ENCODE data around the gene OSBPL10.

OSBPL10 gene

DNA sequence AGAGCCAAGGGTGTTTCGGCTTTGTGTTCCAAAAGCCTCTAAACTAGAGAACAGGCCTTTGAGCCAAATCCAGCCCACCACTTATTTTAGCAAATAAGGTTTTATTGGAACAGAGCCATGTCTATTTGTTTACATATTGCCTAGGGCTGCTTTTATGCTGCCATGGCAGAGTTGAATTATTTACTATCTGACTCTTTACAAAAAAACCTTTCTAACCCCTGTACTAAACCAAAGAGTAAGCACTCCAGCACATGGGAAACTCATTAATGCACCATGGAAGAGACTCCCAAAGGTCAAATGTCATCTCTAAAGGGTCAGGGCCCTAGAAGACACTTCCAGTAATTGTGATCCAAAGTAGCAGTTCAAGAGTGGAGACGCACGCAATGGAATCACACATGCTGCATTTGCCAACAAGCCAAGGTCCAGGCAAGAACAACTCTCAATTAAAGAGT is 22.3 kb downstream of the OSBPL10 start:
- DNase-seq (ENCODE audit: low read depth) = no peak

DNA sequence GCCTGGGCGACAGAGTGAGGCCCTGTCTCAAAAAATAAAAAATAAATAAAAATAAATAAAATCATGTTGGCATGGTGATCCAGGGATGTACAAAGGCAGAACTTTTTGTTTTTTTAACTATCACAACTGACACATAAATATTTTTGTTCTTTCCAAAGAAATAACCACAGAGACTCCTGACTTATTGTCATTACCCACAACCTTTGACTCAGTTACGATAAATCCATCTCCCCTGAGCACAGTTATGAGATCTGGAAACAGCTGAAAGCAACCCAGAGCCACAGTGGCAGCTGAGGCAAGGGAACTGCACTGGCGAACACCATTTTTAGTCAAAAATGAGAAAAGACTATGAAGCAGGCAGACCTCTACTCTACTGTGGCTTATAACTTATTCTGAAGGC is 24.0 kb downstream of the OSBPL10 start:
- no peak for DNase-seq (ENCODE audit: low read depth)

DNA sequence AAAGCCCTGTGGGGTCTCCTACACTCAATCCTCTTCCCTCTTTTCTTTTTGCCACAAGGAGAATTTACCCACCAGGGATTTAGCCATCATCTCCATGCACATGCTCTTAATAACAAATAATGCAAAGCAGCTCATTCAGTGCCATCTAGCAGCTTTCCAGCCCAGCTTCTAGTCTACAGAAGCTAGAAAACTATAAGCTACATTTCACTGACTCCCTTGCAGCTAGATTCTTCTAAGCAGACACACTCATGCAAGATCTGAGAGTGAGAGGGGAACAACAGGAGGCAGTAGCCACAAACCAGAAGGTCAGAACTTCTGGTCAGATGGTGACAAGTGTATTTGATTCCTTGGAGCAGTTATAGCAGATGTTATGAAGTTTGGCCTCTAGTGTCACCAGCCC is 25.5 kb downstream of the OSBPL10 start:
- DNase-seq (ENCODE audit: low read depth) = no peak

DNA sequence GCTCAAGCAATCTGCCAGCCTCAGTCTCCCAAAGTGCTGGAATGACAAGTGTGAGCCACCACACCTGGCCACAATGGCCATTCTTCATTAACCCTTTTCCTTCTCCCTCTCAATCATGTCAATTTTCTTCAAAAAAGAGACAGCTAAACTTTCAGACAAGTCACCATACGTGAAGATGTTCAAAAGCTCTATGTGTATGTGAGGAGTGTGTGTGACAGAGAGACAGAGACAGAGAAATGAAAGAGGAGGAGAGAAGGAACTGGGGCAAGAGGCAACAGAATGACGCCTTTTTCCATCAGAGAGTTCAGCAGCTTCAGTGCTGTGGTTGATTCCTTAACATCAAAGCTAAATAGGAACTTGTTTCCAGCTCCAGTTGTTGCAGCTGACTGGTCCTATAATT is 27.4 kb downstream of the OSBPL10 start:
- DNase-seq (ENCODE audit: low read depth) = no peak

DNA sequence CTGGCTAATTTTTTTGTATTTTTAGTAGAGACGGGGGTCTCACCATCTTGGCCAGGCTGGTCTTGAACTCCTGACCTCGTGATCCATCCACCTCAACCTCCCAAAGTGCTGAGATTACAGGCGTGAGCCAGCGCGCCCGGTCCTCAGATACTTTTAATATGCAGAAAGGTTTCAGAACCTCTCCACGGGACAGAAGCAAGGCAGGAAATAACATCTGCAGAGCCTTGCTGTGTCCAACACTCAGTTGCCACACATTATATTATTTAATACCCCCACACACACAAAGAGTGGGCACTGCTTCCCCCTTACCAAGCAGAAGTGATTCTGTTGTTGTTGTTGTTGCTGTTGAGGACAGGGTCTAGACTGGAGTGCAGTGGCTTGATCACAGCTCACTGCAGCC is 28.0 kb downstream of the OSBPL10 start:
- no peak for DNase-seq (ENCODE audit: low read depth)

DNA sequence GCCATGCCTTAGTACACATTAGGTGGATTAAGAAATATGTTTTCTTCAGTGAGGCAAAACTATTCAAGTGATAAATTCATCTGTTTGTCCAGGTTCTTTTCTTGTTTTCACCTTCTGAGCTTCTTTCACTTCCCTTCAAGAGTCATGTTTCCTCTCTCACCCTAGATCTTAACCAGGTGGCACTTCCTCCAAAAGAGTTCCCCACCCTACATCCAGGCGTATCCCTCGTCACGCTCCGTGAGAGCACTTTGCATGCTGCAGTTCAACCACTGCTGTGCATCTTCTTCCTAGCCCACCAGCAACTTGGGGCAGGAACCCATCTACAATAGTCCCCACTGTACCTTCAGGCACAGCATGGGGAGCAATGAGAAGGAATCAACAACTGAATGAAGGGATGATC is 28.9 kb downstream of the OSBPL10 start:
- DNase-seq (ENCODE audit: low read depth) = no peak

DNA sequence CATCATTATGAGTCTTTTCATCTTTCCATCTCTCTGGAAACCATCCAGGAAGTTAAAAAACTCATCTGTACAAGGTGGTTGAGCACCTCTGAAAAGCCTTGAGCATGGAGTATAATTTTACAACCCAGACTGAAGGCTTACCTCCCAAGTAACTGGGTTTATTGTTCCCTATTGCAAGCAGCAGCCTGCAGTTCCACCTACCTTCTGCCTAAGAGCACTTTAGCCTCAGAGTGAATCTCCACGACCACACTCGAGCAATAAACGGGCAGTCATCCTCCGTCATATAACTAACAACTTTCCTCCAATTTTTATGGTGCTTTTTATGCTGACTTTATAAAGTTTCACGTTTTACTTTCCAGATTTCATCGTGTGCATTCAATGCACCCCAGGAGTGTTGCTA is 32.8 kb downstream of the OSBPL10 start:
- no peak for DNase-seq (ENCODE audit: low read depth)

DNA sequence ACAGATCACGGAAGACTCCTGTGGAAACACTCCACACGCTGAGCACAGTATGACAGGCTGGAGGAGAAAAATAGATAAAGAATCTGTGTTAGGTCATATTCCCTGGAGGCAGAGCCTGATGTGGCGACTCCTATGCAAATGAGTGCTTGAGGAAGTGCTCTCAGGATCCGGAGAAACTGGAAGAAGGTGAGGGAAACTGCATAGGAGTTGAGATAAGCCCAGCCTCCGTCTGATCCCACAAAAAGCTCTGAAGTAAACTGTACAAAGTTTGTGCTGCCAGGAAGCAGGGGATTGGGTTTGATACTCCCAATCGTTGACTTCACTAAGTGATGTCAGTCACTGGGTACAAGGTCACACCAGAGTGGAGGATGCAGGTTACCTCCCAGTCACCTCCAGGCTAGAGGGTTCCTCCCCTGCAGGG is 33.4 kb downstream of the OSBPL10 start:
- no peak for DNase-seq (ENCODE audit: low read depth)

DNA sequence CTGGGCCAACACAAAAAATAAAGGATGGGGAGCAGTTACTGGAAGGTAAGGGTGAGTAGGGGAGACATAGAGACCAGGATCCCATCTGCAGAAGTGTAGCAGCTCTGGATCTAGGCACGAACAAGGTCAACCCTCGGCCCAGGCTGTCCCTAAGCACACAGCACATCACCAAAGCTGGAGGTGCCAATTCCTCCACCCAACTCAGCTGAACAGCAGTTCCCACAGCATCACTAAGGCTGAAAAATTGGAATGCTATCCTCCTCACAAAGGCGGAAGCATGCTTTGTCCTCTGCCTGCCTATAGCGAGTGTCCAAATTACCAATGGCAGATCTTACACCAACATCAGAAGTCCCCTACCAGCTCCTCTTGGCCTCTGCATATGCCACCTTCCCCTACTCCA is 33.9 kb downstream of the OSBPL10 start:
- no peak for DNase-seq (ENCODE audit: low read depth)

DNA sequence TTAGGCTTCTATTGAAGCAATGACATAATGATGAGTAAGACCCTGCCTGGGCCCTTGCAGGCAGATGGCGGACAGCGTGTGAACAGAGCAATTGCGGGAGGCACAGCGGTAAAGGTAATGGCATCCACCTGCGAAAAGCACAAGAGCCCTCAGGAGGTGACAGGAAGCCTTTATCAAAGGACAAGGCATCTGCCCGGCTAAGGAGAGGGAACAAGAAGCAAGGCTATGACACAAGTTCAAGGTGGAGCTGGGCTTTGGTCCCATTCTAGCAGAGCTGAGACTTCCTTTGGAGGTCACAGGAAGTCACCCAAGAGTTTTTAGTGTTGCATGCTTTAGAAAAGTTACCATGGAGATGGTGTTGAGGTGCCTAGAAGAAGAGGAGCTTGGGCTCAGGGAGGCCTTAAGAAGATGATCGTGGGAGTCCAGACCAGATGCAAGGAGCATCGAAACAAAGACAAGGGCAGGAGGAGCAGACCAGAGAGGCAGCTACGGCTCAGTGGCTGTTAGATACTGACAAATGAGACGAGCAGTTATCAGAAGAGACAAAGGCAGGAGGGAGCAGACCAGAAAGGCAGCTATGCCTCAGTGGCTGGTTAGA is 34.5 kb downstream of the OSBPL10 start:
- no peak for DNase-seq (ENCODE audit: low read depth)

DNA sequence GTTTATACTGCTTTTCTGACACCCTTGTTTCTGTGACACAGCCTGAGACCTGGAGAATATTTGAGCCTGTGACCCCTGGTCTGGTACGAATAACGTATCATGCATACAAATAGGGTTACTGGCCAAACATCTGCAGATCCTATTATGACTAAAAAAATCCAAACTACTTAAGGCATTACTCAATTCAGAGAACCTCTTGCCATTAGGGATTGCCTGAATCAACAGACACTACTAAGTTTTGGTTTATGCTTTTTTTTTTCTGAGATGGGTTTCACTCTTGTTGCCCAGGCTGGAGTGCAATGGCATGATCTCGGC is 35.4 kb downstream of the OSBPL10 start:
- no peak for DNase-seq (ENCODE audit: low read depth)

DNA sequence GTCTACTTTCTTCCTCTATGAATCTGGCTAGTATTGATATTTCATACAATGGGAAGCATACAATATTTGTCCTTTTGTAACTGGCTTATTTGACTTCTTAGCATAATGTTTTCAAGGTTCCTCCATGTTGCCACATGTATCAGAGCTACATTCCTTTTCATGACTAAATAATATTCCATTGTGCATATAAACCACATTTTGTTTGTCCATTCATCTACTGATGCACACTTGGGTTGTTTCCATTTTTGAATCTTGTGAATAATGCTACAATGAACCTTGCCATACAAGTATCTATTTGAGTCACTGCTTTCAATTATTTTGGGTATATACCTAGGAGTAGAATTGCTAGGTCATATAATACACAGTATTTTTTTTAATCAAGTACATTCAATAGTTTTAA is 38.0 kb downstream of the OSBPL10 start:
- DNase-seq (ENCODE audit: low read depth) = no peak

DNA sequence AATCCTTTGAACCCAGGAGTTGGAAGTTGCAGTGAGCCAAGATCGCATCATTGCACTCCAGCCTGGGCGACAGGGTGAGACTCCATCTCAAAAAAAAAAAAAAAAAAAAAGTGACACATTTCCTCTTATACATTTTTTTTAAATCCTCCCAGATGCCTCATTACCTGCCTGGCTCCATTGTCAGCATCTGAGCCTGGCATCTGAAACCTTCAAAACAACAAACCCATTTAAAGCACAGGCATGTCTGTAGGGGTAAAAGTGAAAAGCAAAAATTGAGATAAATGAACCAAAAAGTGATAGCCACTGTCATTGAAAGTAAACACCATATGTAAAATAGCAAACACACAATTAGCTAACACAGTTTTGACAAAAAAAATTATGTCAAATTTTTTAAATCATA is 38.6 kb downstream of the OSBPL10 start:
- DNase-seq (ENCODE audit: low read depth) = no peak

DNA sequence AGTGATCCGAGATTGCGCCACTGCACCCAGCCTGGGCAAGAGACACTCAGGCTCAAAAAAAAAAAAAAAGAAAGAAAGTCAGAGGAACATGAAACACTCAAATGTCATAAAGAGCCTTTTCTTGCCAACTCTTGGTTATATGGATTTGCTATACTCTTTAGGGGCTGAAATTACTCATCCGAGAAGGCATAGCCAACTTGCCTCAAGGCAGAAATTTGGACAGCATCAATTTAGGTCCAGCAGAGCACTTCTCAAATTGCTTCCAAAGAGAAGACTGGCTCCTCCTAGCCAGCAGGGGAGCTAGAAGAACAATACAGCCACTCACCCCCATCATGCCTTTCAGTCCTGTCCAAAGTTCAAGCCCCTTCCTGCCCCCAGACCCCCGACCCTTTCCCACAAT is 43.8 kb downstream of the OSBPL10 start:
- DNase-seq (ENCODE audit: low read depth) = no peak

DNA sequence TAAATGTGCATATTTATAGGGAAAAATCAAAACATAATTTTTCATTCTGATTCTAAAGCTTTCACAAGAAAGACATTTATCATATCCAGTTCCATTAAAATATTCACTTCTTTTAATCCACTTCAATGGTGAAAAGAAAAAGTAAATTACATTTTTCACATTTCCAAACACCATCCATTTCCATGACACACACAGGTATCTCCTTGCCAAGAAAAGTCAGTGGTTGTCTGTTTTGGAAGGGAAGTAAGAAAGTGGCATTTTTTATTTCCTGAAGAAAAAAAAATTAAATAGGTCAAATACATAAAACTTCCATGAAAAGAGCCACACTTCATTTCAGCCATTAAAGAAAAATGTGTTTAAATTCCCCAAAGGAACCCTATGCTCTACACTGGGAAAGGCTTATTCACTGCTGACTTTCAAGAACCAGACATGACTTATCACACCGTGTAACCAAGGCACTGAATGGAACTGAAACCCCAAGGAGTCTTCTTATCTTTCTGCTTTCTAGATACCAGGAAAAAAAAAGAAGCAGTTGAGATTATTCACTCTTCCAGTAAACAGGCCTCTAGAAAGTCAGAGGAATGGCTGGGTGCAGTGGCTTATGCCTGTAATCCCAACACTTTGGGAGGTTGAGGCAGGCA is 44.5 kb downstream of the OSBPL10 start:
- no peak for DNase-seq (ENCODE audit: low read depth)

DNA sequence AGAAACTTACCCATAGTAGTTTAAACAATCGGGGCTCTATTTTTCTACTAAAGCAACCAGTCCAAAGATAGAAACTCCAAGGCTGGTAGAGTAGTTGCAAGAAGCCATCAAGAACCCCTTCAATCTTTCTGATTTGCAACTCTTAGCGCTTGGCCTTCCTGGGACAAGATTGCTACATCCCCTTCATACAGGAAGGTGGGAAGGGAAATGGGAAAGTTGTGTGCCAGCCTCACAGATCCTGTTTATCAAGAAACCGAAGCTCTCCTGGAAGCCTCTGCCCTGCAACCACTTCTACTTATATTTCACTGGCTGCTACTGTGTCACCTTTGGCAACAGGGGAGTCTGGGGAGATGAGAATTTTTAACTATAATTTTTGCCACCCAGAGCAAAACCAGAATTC is 46.2 kb downstream of the OSBPL10 start:
- no peak for DNase-seq (ENCODE audit: low read depth)

DNA sequence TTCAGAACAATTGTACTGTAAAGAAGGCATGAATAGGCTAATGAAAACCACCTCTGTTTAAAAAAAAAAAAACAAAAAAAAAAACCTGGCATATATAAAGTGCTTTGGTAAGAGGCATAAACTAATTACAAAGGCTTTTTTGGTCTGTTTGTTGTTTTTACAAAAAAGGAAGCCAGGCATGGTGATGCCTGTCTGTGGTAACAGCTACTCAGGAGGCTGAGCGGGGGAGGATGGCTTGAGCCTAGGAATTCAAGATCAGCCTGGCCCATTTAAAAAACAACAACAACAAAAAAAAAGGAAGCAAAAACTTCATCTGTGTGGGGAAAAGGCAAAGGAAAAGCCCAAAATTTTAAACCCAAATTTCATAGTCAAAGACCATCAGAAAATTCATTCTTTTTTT is 47.0 kb downstream of the OSBPL10 start:
- no peak for DNase-seq (ENCODE audit: low read depth)

DNA sequence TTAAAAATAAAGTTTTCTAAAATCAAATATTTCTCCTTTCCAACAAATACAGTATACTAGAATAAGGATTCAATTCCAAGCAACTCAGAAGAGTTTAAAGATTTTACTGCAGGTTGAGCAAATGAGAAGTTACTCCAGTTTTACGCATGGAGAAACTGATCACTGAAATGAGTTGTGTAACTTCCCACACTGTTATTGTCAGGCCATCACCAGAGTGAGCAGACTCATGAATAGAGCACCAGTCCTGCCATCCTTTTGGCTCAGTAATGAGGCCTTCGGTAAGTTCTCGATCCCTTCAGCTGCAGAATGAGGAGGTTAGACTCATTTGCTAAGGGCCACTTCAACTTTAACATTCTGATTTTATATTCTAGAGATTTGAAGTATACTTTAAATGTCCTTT is 48.1 kb downstream of the OSBPL10 start:
- no peak for DNase-seq (ENCODE audit: low read depth)

DNA sequence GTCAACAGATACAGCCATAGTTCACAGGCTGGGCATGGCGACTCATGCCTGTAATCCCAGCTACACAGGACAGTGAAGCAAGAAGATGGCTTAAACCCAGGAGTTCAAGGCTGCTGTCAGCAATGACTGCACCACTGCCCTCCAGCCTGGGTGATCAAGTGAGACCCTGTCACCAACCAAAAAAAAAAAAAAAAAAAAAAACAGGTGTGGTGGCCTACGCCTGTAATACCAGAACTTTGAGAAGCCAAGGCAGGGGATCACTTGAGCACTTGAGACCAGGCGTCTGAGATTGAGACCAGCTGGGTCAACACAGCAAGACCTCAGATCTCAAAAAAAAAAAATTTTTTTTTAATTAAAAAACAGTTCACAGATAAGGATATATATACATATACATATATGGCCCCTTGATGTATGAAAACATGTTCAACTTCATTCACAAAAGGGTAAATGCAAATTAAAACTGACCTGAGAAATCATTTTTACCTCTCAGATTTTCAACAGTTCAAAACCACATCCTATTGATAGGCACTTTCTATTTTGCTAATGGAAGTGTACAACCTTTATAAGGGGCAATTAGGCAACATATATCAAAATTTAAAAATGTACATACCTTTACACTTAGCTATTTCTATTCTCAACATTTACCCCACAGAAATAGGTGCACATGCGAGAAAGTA is 51.1 kb downstream of the OSBPL10 start:
- no peak for DNase-seq (ENCODE audit: low read depth)

DNA sequence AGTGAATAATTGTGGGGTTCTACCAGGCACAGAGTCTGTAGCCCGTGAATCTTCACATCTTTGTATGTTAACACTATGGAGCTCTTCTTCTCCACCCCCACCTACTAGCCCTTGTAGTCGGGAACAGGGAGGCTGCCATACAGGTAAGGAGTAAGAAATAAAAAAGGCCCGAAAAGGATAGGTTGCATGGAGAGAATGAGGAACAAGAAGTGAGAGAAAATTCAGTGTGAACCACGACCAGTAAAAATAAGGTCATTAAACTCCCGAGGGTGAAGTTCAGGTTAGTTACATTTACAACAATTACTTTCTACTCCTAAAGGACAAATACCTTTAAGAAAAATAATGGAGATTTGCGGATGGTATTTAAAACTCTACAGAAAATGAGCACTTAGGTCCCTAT is 53.3 kb downstream of the OSBPL10 start:
- DNase-seq (ENCODE audit: low read depth) = no peak

DNA sequence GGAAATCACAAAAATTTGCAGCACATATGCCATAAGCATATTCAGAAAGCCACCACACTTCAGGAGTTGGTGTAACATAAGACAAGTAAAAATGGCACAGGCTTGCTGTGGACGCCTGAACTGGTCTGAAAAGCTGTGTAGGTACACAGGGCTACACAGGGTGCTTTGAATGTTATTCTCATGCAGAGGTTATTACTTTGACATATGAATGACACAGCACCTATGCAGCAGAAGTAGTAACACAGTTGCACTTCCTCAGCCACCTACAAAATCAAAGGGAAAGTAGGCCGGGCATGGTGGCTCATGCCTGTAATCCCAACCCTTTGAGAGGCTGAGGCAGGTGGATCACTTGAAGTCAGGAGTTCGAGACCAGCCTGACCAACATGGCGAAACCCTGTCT is 54.5 kb downstream of the OSBPL10 start:
- no peak for DNase-seq (ENCODE audit: low read depth)

DNA sequence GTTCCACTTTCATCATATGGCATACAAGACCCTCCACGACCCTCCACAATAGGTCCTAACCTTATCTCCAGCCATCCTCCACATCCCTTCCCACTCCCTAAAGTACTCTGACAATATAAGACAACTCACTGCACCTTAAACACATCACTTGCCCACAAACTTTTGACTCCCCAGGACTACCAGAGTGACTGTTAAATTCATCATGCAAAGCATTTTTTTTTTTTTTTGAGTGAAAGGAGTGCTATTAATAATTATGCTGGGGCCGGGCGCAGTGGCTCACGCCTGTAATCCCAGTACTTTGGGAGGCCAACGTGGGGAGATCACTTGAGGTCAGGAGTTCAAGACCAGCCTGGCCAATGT is 55.8 kb downstream of the OSBPL10 start:
- DNase-seq (ENCODE audit: low read depth) = no peak

DNA sequence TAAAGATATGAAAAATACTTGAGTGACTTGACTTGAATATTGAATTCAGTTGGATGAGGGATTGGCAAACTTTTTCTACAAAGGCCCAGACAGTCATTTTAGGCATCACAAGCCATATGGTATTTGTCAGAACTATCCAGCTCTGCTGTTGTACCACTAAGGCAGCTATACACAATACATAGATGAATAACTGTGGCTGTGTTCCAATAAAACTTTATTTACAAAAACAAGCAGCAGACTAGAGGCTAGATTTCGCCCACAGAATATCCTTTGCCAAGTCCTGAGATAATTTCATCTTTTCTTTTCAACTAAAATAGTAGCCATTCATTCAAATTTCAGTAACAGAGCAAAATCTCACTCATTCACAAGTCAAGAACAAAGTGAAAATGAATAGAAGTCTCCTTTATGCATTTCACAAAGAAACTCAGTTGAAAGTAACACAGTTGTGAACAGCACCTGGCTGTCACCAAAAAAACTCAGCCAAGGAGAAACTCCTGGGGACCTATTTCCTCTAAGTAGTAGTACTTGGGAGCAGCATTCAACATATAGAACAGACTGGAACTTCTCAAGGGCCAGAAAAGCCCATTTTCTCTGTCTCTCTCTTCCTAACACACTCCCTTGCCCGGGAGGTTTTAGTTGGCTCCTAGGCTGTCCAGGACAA is 56.3 kb downstream of the OSBPL10 start:
- no peak for DNase-seq (ENCODE audit: low read depth)

DNA sequence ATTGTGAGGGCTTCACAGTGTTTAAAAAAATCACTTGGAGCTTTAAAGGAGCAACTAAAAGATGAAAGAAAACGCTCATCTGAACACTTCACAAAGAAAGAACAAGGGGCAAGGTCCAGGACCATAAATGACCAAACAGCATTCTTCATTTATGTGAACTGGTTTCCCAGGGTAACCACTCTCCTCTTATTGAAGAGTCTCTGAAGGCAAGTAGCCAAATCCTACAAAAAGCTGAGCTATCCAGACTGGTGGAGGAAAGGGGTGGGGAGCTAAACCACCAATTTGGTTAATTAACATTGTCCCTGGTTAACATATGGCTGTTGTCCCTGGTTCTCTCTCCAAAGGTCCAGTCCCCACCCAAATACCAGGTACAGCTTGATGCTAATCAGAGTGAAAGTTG is 58.1 kb downstream of the OSBPL10 start:
- DNase-seq (ENCODE audit: low read depth) = no peak
